ENCODE data around the gene SULT4A1.

The SULT4A1 gene

GRCh38 chr22:43829904-43830851 is 32.1 kb downstream of the SULT4A1 start:
- ChIA-PET CTCF (interaction anchor here (1.5 kb wide), 1 partner anchor 53 kb away, joined by 3 read pairs; no protein-coding TSS in a partner anchor), POLR2A (no interaction called here)
- TF ChIP-seq FOXK2 (IDR thresholded peaks at IDR 0.05) (no peak), CTBP1 (IDR thresholded peaks at IDR 0.05; ENCODE audit: borderline replicate concordance) (no peak), ARNT (IDR thresholded peaks at IDR 0.05) (no peak), L3MBTL2 (conservative IDR thresholded peaks at IDR 0.05) (no peak), NFRKB (IDR thresholded peaks at IDR 0.05) (no peak), LEF1 (IDR thresholded peaks at IDR 0.05; ENCODE audit: borderline replicate concordance) (no peak), HDGF (IDR thresholded peaks at IDR 0.05; ENCODE audit: borderline replicate concordance) (no peak), SUZ12 (IDR thresholded peaks at IDR 0.05) (no peak), TARDBP (IDR thresholded peaks at IDR 0.05) (no peak), FOXM1 (IDR thresholded peaks at IDR 0.05; ENCODE audit: borderline replicate concordance) (no peak), ELF4 (IDR thresholded peaks at IDR 0.05) (no peak), ZNF384 (IDR thresholded peaks at IDR 0.05) (no peak), SP1 (IDR thresholded peaks at IDR 0.05) (no peak), FOXA1 (IDR thresholded peaks at IDR 0.05) (no peak), PKNOX1 (IDR thresholded peaks at IDR 0.05) (no peak), BHLHE40 (IDR thresholded peaks at IDR 0.05; ENCODE audit: borderline replicate concordance) (no peak)
- DNase-seq (ENCODE audit: extremely low spot score), result no peak

- DNase-seq (ENCODE audit: extremely low spot score), result no peak
- CTCF ChIA-PET, result interaction anchor here (1.4 to 1.5 kb wide), 2 partner anchors 54 kb away, joined by 3 read pairs; no protein-coding TSS in a partner anchor
- POLR2A ChIA-PET, result no interaction called here
- TF ChIP-seq SUZ12 (IDR thresholded peaks at IDR 0.05) (no peak), SP1 (IDR thresholded peaks at IDR 0.05) (no peak), NFRKB (IDR thresholded peaks at IDR 0.05) (no peak), FOXM1 (IDR thresholded peaks at IDR 0.05; ENCODE audit: borderline replicate concordance) (no peak), BHLHE40 (IDR thresholded peaks at IDR 0.05; ENCODE audit: borderline replicate concordance) (no peak), LEF1 (IDR thresholded peaks at IDR 0.05; ENCODE audit: borderline replicate concordance) (no peak), TARDBP (IDR thresholded peaks at IDR 0.05) (no peak), FOXA1 (IDR thresholded peaks at IDR 0.05) (no peak), HDGF (IDR thresholded peaks at IDR 0.05; ENCODE audit: borderline replicate concordance) (no peak), PKNOX1 (IDR thresholded peaks at IDR 0.05) (no peak), FOXK2 (IDR thresholded peaks at IDR 0.05) (no peak), ELF4 (IDR thresholded peaks at IDR 0.05) (no peak), ARNT (IDR thresholded peaks at IDR 0.05) (no peak), CTBP1 (IDR thresholded peaks at IDR 0.05; ENCODE audit: borderline replicate concordance) (no peak), L3MBTL2 (conservative IDR thresholded peaks at IDR 0.05) (no peak), ZNF384 (IDR thresholded peaks at IDR 0.05) (no peak)
These were observed 33.1 kb downstream of the SULT4A1 start for GRCh38 chr22:43828998-43829782.

- TF ChIP-seq FOXM1 (IDR thresholded peaks at IDR 0.05; ENCODE audit: borderline replicate concordance), result no peak
- TF ChIP-seq ARNT (IDR thresholded peaks at IDR 0.05), result no peak
- TF ChIP-seq L3MBTL2 (conservative IDR thresholded peaks at IDR 0.05), result no peak
- TF ChIP-seq CTBP1 (IDR thresholded peaks at IDR 0.05; ENCODE audit: borderline replicate concordance), result no peak
- no peak for TF ChIP-seq HDGF (IDR thresholded peaks at IDR 0.05; ENCODE audit: borderline replicate concordance)
- TF ChIP-seq FOXK2 (IDR thresholded peaks at IDR 0.05), result no peak
- TF ChIP-seq ZNF384 (IDR thresholded peaks at IDR 0.05), result no peak
- no peak for TF ChIP-seq SUZ12 (IDR thresholded peaks at IDR 0.05)
- no peak for TF ChIP-seq NFRKB (IDR thresholded peaks at IDR 0.05)
- no peak for TF ChIP-seq PKNOX1 (IDR thresholded peaks at IDR 0.05)
- TF ChIP-seq TARDBP (IDR thresholded peaks at IDR 0.05), result no peak
- TF ChIP-seq BHLHE40 (IDR thresholded peaks at IDR 0.05; ENCODE audit: borderline replicate concordance), result no peak
- no peak for TF ChIP-seq SP1 (IDR thresholded peaks at IDR 0.05)
- no peak for TF ChIP-seq FOXA1 (IDR thresholded peaks at IDR 0.05)
- TF ChIP-seq ELF4 (IDR thresholded peaks at IDR 0.05), result no peak
- TF ChIP-seq LEF1 (IDR thresholded peaks at IDR 0.05; ENCODE audit: borderline replicate concordance), result no peak
- POLR2A ChIA-PET, result no interaction called here
- CTCF ChIA-PET, result interaction anchor here (1.4 kb wide), 2 partner anchors 55 to 57 kb away, joined by 3 read pairs; no protein-coding TSS in a partner anchor
- DNase-seq (ENCODE audit: extremely low spot score), result no peak
These were observed 33.7 kb downstream of the SULT4A1 start for GRCh38 chr22:43828725-43828997.

GRCh38 chr22:43827926-43828724 is 34.2 kb downstream of the SULT4A1 start:
- POLR2A ChIA-PET, result no interaction called here
- DNase-seq (ENCODE audit: extremely low spot score), result no peak
- CTCF ChIA-PET, result interaction anchor here (1.4 kb wide), 2 partner anchors 55 to 57 kb away, joined by 3 read pairs; no protein-coding TSS in a partner anchor
- no peak for TF ChIP-seq FOXM1 (IDR thresholded peaks at IDR 0.05; ENCODE audit: borderline replicate concordance)
- no peak for TF ChIP-seq NFRKB (IDR thresholded peaks at IDR 0.05)
- no peak for TF ChIP-seq FOXA1 (IDR thresholded peaks at IDR 0.05)
- no peak for TF ChIP-seq TARDBP (IDR thresholded peaks at IDR 0.05)
- TF ChIP-seq FOXK2 (IDR thresholded peaks at IDR 0.05), result no peak
- TF ChIP-seq ELF4 (IDR thresholded peaks at IDR 0.05), result no peak

All from HEK293T (cell line).